K562 (cell line): Measurements from ENCODE around the gene RALGPS1. TPM values are rescaled to one million over a fixed set of nuclear protein-coding genes. Genes with fewer than 3 reads are reported as not detected.

Experiments used
- ATAC-seq: fragments of 200-7000 bp; cut with Tn5 transposase; 3 replicates; pipeline ENCODE4 v1.9.1; 2020; ENCODE audit warnings: moderate library complexity
- BruUV-seq: library from RNA; stranded (reverse); fragments of 400-500 nt; replicated peaks from 2 replicates; lab custom pipeline; 2021; lab: Mats Ljungman, UMichigan
- CTCF ChIA-PET: fragments of 300-600 bp; formaldehyde crosslinking; extraction: SDS; loops from one replicate; lab custom pipeline; 2021; ENCODE audit warnings: low intra/inter-chr PET ratio; lab: Yijun Ruan, JAX
- POLR2A ChIA-PET: fragments of 300-600, 350-650 bp; sonication (Branson Sonifier 250); formaldehyde crosslinking; extraction: SDS; loops from one replicate; lab custom pipeline; 2021; ENCODE audit warnings: antibody characterized with exemption, inconsistent platforms; lab: Yijun Ruan, JAX
- DNase-seq, 4 experiments: peaks; one replicate each; pipeline versions ENCODE4 v3.0.0 to v3.0.0-alpha.2; 2011 to 2018; ENCODE audit warnings: low spot score in 3 of 4, mixed read lengths in 3 of 4; ENCODE audit errors: extremely low read depth in 1 of 4
- FAIRE-seq: peaks from 2 replicates; lab custom pipeline; 2011; peaks lifted over from hg19 to GRCh38; lab: Jason Lieb, UNC
- H2AFZ ChIP-seq: 2 replicates; pipeline ENCODE4 v1.6.0; 2011; ENCODE audit warnings: low read depth, low read length, control low read depth, inconsistent platforms
- H3K27ac ChIP-seq: fragments of 200-600 bp; 3 replicates; pipeline ENCODE4 v1.8.0; 2011; ENCODE audit warnings: low read depth, mild to moderate bottlenecking, control low read depth, inconsistent platforms, low read length, moderate library complexity, mixed read lengths; ENCODE audit errors: extremely low read depth
- H3K27me3 ChIP-seq, 2 experiments: fragments of 300-600 bp in 1 of 2; 2 replicates in 1 of 2; 3 replicates in 1 of 2; pipeline versions ENCODE4 v1.6.0 to v1.8.0; 2011; ENCODE audit warnings: inconsistent platforms in 2 of 2, low read length in 2 of 2, mild to moderate bottlenecking in 1 of 2, mixed read lengths in 1 of 2, moderate library complexity in 1 of 2; ENCODE audit not compliant: control insufficient read depth in 2 of 2, insufficient read depth in 2 of 2
- H3K36me3 ChIP-seq: fragments of 300-600 bp; 3 replicates; pipeline ENCODE4 v1.8.0; 2011; ENCODE audit warnings: mild to moderate bottlenecking, low read length, inconsistent platforms; ENCODE audit not compliant: control insufficient read depth, insufficient read depth
- H3K4me1 ChIP-seq, 2 experiments: fragments of 200-600 bp in 1 of 2; replicated peaks in 1 of 2; 2 replicates in 1 of 2; 3 replicates in 1 of 2; pipeline versions ENCODE4 v1.5.1 to v1.8.0; 2011; ENCODE audit warnings: inconsistent platforms in 2 of 2, low read length in 2 of 2, mild to moderate bottlenecking in 1 of 2, mixed read lengths in 1 of 2, moderate library complexity in 1 of 2; ENCODE audit not compliant: control insufficient read depth in 2 of 2, insufficient read depth in 2 of 2
- H3K4me2 ChIP-seq: 2 replicates; pipeline ENCODE4 v1.6.1; 2011; ENCODE audit warnings: low read length, control low read depth, inconsistent platforms, mixed read lengths; ENCODE audit not compliant: insufficient read depth
- H3K4me3 ChIP-seq: fragments of 200-600 bp; sonication (generic), shearing (Covaris generic); 2 replicates; pipeline ENCODE4 v1.5.1; 2016; ENCODE audit warnings: control low read depth, inconsistent platforms
- H3K79me2 ChIP-seq: fragments of 200-600 bp; 3 replicates; pipeline ENCODE4 v1.8.0; 2011; ENCODE audit warnings: low read length, inconsistent platforms; ENCODE audit not compliant: control insufficient read depth, insufficient read depth
- H3K9ac ChIP-seq, 2 experiments: 2 replicates each; pipeline versions ENCODE4 v1.6.0 to v1.6.1; 2011; ENCODE audit warnings: low read depth in 2 of 2, low read length in 2 of 2, control low read depth in 1 of 2, inconsistent platforms in 1 of 2, mild to moderate bottlenecking in 1 of 2, mixed read lengths in 1 of 2; ENCODE audit not compliant: insufficient read depth in 1 of 2
- H3K9me1 ChIP-seq: one replicate; pipeline ENCODE4 v1.6.0; 2011; ENCODE audit warnings: inconsistent platforms, mild to moderate bottlenecking, low read length, moderate library complexity; ENCODE audit not compliant: control insufficient read depth, insufficient read depth
- H3K9me3 ChIP-seq: replicated peaks from 2 replicates; pipeline ENCODE4 v1.5.1; 2011; ENCODE audit warnings: low read depth, low read length, inconsistent platforms; ENCODE audit not compliant: control insufficient read depth, insufficient read depth
- H4K20me1 ChIP-seq: replicated peaks from 2 replicates; pipeline ENCODE4 v1.6.1; 2011; ENCODE audit warnings: low read length, inconsistent platforms, mixed read lengths; ENCODE audit not compliant: control insufficient read depth, insufficient read depth
- ATF7 ChIP-seq: fragments of 450-650 bp; IDR thresholded peaks from 2 replicates; pipeline ENCODE4 v1.7.1; 2014; ENCODE audit warnings: mild to moderate bottlenecking, moderate library complexity
- E2F5 ChIP-seq: sonication (generic); formaldehyde crosslinking; IDR thresholded peaks from 2 replicates; pipeline ENCODE4 v1.8.0; 2022; ENCODE audit warnings: mild to moderate bottlenecking, missing genetic modification reagents
- PRDM10 ChIP-seq: fragments of 450-650 bp; IDR thresholded peaks from 2 replicates; pipeline ENCODE4 v1.6.1; 2018; ENCODE audit not compliant: partially characterized antibody
- ZNF766 ChIP-seq: fragments of 200-800 bp; sonication (Bioruptor generic); conservative IDR thresholded peaks from 2 replicates; pipeline ENCODE4 v1.6.1; 2016; ENCODE audit warnings: missing genetic modification characterization, missing compliant biosample characterization
- WGBS: fragments of 100-300 bp; shearing (Covaris generic); methylation state at CpG from one replicate; pipeline ENCODE4 v1.1.6; 2016; ENCODE audit warnings: low coverage, mixed read lengths; ENCODE audit not compliant: insufficient coverage; ENCODE audit errors: missing lambda C conversion rate; 5-methylcytosine and 5-hydroxymethylcytosine counted together
- in situ Hi-C: fragments of 300-500 bp; cut with MboI; formaldehyde crosslinking; loops from 4 replicates; pipeline ENCODE4 v1.15.0; 2018; ENCODE audit warnings: inconsistent platforms, mixed read lengths
- intact Hi-C: fragments of 100-400 bp; cut with micrococcal nuclease; formaldehyde crosslinking; loops from 2 replicates; pipeline ENCODE4 v1.14.2; 2022
- polyA plus RNA-seq, 8 experiments: library from polyadenylated mRNA; depleted of rRNA in 4 of 8; stranded (reverse) in 5 of 8; unstranded in 3 of 8; fragments of >200 nt; fragmentation: Nextera tagmentation in 2 of 8; fragmentation: Illumina TruSeq in 1 of 8; extraction: Ambion mirVana in 2 of 8; extraction: Trizol in 1 of 8; gene quantifications; 2 replicates each; pipeline versions ENCODE4 v1.2.1 to v1.2.3, GENCODE V29; 2011 to 2014; ENCODE audit warnings: inconsistent platforms in 1 of 8, missing spikeins in 1 of 8
- total RNA-seq, 7 experiments: library from RNA; depleted of rRNA in 6 of 7; stranded (reverse); fragments of >200 nt in 6 of 7; fragmentation: Illumina TruSeq in 2 of 7; extraction: Trizol in 2 of 7; gene quantifications; 2 replicates each; pipeline versions ENCODE4 v1.2.1 to v1.2.3, GENCODE V29; 2011 to 2021; ENCODE audit warnings: low replicate concordance in 1 of 7

Gene RALGPS1
- total and polyA plus RNA-seq, 9 of the 15 experiments (the other 6 are each of a cell fraction or from before 2014, with no cell fraction given): 0.04 to 2.6 (median 1.5) TPM

GRCh38 chr9:127241354-127241753, 326.8 kb downstream of the RALGPS1 start:
- ChIA-PET POLR2A (no interaction called here), CTCF (no interaction called here)
- Histone ChIP-seq H2AFZ (no peak overlapping the region), H3K36me3 (no peaks in the 10 kb centered on the region), H3K4me3 (no peak overlapping the region), H3K4me1 (peaks cover 3 to 10% of the 10 kb centered on the region in 2 experiments; a peak in 4 of 5 replicates), H3K9me3 (no peaks in the 10 kb centered on the region), H3K27ac (no peak overlapping the region), H3K27me3 (peaks cover 0 to 3% of the 10 kb centered on the region in 2 experiments; a peak in 1 of 5 replicates), H3K9me1 (no peaks in the 10 kb centered on the region), H3K9ac (no peak overlapping the region), H3K79me2 (no peaks in the 10 kb centered on the region), H3K4me2 (no peak overlapping the region)
- BruUV-seq: no TSS peak
- in situ Hi-C loops (no loop called here), intact Hi-C loops (loop anchor here (10.0 kb wide), 1 partner anchor 57 kb away; no protein-coding TSS in a partner anchor)
- 15% methylated on average over 2 of the region's 2 CpGs for WGBS
- DNase-seq (no peak), ATAC-seq (no peak)
- TF ChIP-seq ATF7 (no peak), PRDM10 (peak; percentile 14), E2F5 (no peak), ZNF766 (CRISPR knock-in tag) (0 out of 2 replicates have a peak, but pooled peaks have one; percentile 37)
- TF ChIP-seq, all 486 proteins: peak for 2
- no peak for FAIRE-seq
- H4K20me1 ChIP-seq: no peaks in the 10 kb centered on the region
